CD4-positive, alpha-beta T cell treated with Interleukin-4 for 1 hour (primary cell): ENCODE data around the gene CAMTA2.

Source experiments
- DNase-seq, 2 donors: peaks; one replicate each; pipeline ENCODE4 v3.0.0-alpha.2; 2020 to 2022

Gene CAMTA2

GRCh38 chr17:4946312-4946976 lies 41.0 kb downstream of the CAMTA2 start:
- DNase-seq, result no peak

GRCh38 chr17:4945944-4946280 lies 41.6 kb downstream of the CAMTA2 start:
- no peak for DNase-seq

GRCh38 chr17:4945176-4945943 lies 42.1 kb downstream of the CAMTA2 start:
- peak; percentile 77 to 82 for DNase-seq

GRCh38 chr17:4944554-4945175 lies 42.8 kb downstream of the CAMTA2 start:
- peak in 1 of 2 donors; percentile 16 for DNase-seq

- DNase-seq, result peak; percentile 54 to 73
Measured at GRCh38 chr17:4944163-4944553, 43.3 kb downstream of the CAMTA2 start.

- DNase-seq, result no peak
Measured at GRCh38 chr17:4942760-4943508, 44.5 kb downstream of the CAMTA2 start.

- DNase-seq, result no peak
Measured at GRCh38 chr17:4941319-4941610, 46.2 kb downstream of the CAMTA2 start.

- DNase-seq, result peak; percentile 21 to 38
Measured at GRCh38 chr17:4940555-4941318, 46.7 kb downstream of the CAMTA2 start.

- peak; percentile 99 to 100 for DNase-seq
Measured at GRCh38 chr17:4939796-4940554, 47.5 kb downstream of the CAMTA2 start, which contains the start of the genes RNF167 and SLC25A11. Gene RNF167, plus strand, starts transcription at chr17:4940268. Its CDS starts 642 bp downstream, at chr17:4940910. Gene SLC25A11, minus strand, starts transcription at chr17:4940046. Its CDS starts 136 bp downstream, at chr17:4939910.

GRCh38 chr17:4939546-4939795 lies 48.0 kb downstream of the CAMTA2 start:
- no peak for DNase-seq

- DNase-seq, result no peak
Measured at GRCh38 chr17:4938688-4939545, 48.6 kb downstream of the CAMTA2 start.

GRCh38 chr17:4938069-4938491 lies 49.4 kb downstream of the CAMTA2 start:
- no peak for DNase-seq

- no peak for DNase-seq
Measured at GRCh38 chr17:4937553-4937952, 49.9 kb downstream of the CAMTA2 start.

- DNase-seq, result no peak
Measured at GRCh38 chr17:4936436-4936835, 51.0 kb downstream of the CAMTA2 start.

GRCh38 chr17:4935650-4936049 lies 51.8 kb downstream of the CAMTA2 start:
- DNase-seq, result no peak

GRCh38 chr17:4934173-4934979 lies 53.1 kb downstream of the CAMTA2 start:
- peak in 1 of 2 donors; percentile 16 for DNase-seq

GRCh38 chr17:4933646-4934045 lies 53.8 kb downstream of the CAMTA2 start:
- no peak for DNase-seq

- no peak for DNase-seq
Measured at GRCh38 chr17:4932756-4933155, 54.7 kb downstream of the CAMTA2 start.

- no peak for DNase-seq
Measured at GRCh38 chr17:4931963-4932362, 55.5 kb downstream of the CAMTA2 start, which contains the start of gene GP1BA. Gene GP1BA, plus strand, starts transcription at chr17:4932277. Its CDS starts 328 bp downstream, at chr17:4932605.

- no peak for DNase-seq
Measured at GRCh38 chr17:4928881-4929280, 58.6 kb downstream of the CAMTA2 start.
